Body of pancreas (tissue), 4 donors: ENCODE results near the gene DIRAS1. TPM values are rescaled to one million over a fixed set of nuclear protein-coding genes. Genes with fewer than 3 reads are reported as not detected.

Source experiments
- ATAC-seq: fragments of 150-250 bp; one replicate; pipeline ENCODE4 v1.9.1; 2016
- DNase-seq, 4 donors: peaks; one replicate each; pipeline ENCODE4 v3.0.0-alpha.2; 2019
- H3K27ac ChIP-seq, 4 donors: fragments of 200-600 bp; sonication (generic); 1 replicate in 3 of 4; 2 replicates in 1 of 4; pipeline versions ENCODE4 v1.5.1 to v1.6.1; 2016 to 2019; ENCODE audit warnings: mild to moderate bottlenecking in 1 of 4, mixed read lengths in 1 of 4, moderate library complexity in 1 of 4
- H3K27me3 ChIP-seq, 2 donors: fragments of 200-600 bp; sonication (generic); one replicate each; pipeline ENCODE4 v1.6.0; 2016; ENCODE audit warnings: mild to moderate bottlenecking in 1 of 2
- H3K36me3 ChIP-seq, 2 donors: fragments of 200-600 bp; sonication (generic); replicated peaks in 1 of 2; 2 replicates each; pipeline ENCODE4 v1.5.1; 2016; ENCODE audit warnings: low read depth in 2 of 2; ENCODE audit not compliant: insufficient read depth in 1 of 2
- H3K4me1 ChIP-seq: fragments of 200-600 bp; sonication (generic); one replicate; pipeline ENCODE4 v1.6.0; 2016
- H3K4me3 ChIP-seq, 2 donors: fragments of 200-600 bp; sonication (generic); 1 replicate in 1 of 2; 2 replicates in 1 of 2; pipeline ENCODE4 v1.5.1; 2016 to 2019
- H3K9me3 ChIP-seq, 3 donors: fragments of 200-600 bp; sonication (generic); 1 replicate in 2 of 3; 2 replicates in 1 of 3; pipeline ENCODE4 v1.5.1; 2016
- CTCF ChIP-seq, 7 experiments: fragments of 450-650 bp in 4 of 7; fragments of 200-600 bp in 3 of 7; sonication (generic) in 3 of 7; IDR thresholded peaks; one replicate each; pipeline ENCODE4 v1.5.1; 2016 to 2019; ENCODE audit warnings: antibody characterized with exemption in 7 of 7
- POLR2A ChIP-seq, 3 donors: fragments of 450-650 bp; IDR thresholded peaks; one replicate each; pipeline ENCODE4 v1.6.1; 2016; ENCODE audit warnings: antibody characterized with exemption in 3 of 3, mild to moderate bottlenecking in 2 of 3
- WGBS, 2 donors: methylation state at CpG; one replicate each; pipeline ENCODE4 v1.1.5; 2017; 5-methylcytosine and 5-hydroxymethylcytosine counted together
- intact Hi-C: fragments of 100-400 bp; cut with DNase I; formaldehyde crosslinking; loops from one replicate; pipeline ENCODE4 v1.15.1; 2023
- total RNA-seq, 2 donors: library from RNA; depleted of rRNA; stranded (reverse); fragments of >200 nt; gene quantifications; one replicate each; pipeline ENCODE4 v1.1.0, GENCODE V29; 2016

DIRAS1 gene
- total RNA-seq, 2 donors from 2014 or later, result 0.78 to 4.9 TPM

DNA sequence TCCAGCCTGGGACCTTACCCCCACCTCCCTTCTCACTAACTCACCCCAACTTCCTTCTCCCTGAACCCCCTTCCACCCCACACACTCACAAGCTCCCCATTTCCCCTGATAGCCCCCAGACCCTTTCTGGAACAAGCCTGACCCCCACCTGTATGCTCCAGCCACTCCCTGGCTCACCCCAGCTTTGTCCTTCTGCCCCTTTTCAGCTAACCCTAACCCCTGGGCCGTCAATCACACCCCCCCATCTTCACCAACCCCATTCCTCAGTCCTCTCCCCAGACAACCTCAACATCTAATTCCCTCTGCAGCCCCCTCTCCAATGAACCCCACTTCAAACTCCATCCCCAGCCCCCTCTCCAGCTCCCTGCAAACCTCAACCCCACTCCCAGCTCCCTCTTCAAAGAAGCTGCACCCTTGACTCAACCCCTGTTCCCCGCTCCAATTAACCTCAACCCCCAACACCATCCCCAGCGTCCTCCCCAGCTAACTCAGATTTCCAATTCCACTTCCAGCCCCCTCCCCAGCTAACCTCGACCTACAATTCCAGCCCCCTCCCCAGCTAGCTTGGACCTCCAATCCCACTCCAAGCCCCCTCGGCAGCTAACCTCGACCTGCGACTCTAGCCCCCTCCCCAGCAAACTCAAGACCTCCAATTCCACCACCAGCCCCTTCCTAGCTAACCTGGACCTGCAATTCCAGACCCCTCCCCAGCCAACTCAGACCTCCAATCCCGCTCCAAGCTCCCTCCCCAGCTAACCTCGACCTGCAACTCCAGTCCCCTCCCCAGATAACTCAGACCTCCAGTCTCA is 19.6 kb downstream of the DIRAS1 start:
- Histone ChIP-seq H3K4me3 (peak overlapping the region in 1 of 2 donors; percentile 77), H3K9me3 (no peaks in the 10 kb centered on the region), H3K36me3 (no peaks in the 10 kb centered on the region), H3K4me1 (peaks cover 15% of the 10 kb centered on the region), H3K27me3 (no peaks in the 10 kb centered on the region), H3K27ac (peak overlapping the region in 2 of 4 donors; percentile 9 to 47)
- DNase-seq (no peak), ATAC-seq (no peak)
- 5 to 9% methylated on average over 9 of the region's 9 CpGs for WGBS, 2 donors
- no peak for TF ChIP-seq CTCF (IDR thresholded peaks at IDR 0.05)
- TF ChIP-seq POLR2A (IDR thresholded peaks at IDR 0.05), result no peak
- intact Hi-C loops, result no loop called here

DNA sequence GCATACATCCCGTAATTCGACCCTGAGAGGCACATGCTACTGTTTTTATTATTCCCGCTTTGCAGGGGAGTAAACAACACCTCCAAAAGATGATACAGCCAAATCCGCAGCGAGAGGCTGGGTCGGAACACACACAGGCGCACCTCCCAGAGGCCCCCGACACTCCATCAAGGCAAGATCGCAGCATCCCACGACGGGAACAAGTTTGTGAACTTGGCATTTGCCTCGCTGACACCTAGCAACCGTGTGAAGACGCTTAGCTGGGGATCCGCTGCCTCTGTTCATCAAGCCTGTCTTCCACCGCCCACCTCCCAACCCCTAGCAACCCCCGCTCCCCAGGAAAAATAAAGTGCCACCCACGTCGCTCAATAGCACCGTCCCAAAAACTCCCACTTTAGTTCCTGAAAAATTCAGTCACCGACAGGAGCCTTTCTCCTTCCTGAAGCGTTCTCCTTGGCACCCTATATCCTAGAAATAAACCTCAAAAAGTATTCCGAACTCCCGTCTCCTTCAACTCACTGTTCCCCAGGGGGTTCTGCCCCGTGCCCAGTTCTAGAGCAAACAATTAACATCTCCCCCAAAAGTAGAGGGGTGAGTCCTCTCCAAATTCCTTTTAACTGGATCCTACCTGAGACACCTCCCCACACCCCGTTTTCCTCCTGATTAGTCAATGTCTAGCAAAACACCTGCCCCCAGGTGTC is 20.4 kb downstream of the DIRAS1 start:
- Histone ChIP-seq H3K4me3 (no peak overlapping the region), H3K9me3 (no peaks in the 10 kb centered on the region), H3K4me1 (peaks cover 17% of the 10 kb centered on the region), H3K36me3 (no peaks in the 10 kb centered on the region), H3K27me3 (no peaks in the 10 kb centered on the region), H3K27ac (peak overlapping the region in 1 of 4 donors; percentile 47)
- WGBS, 2 donors, result 59 to 67% methylated on average over 26 of the region's 26 CpGs
- TF ChIP-seq CTCF (IDR thresholded peaks at IDR 0.05), result no peak
- TF ChIP-seq POLR2A (IDR thresholded peaks at IDR 0.05), result no peak
- intact Hi-C loops, result no loop called here
- no peak for ATAC-seq
- DNase-seq, result no peak

DNA sequence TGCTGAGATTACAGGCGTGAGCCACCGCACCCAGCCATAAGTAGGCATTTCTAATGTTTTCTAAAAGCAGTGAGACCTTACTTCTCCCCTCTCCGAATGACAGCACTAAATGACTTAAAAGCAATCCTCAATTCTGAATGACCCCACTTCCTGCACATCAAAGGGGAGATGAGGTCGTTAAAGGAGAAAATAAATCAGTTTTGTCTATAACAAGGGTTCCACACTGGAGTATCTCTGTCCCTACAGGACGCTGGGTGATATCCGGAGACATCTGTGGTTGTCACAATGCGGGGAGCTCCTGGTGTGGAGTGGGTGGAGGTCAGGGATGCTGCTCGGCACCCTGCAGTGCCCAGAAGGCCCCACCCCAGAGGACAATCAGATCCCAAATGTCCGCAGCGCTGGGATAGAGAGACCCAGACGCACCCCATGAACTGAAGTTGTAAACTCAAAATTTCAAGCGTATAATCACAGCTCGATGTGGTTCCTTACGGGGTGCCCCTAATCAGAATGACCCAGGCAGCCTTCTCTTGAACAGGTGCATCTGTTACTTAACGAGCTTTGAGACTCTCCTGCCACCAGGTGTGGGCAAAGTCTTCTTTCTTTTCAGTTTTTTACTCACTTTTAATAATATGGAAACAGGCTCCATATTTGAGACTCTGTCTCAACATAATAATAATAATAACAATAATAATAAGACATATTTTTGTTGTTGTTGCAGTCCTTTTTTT is 21.6 kb downstream of the DIRAS1 start:
- Histone ChIP-seq H3K9me3 (no peaks in the 10 kb centered on the region), H3K4me3 (no peak overlapping the region), H3K4me1 (peaks cover 29% of the 10 kb centered on the region), H3K36me3 (no peaks in the 10 kb centered on the region), H3K27me3 (no peaks in the 10 kb centered on the region), H3K27ac (no peak overlapping the region)
- no peak for ATAC-seq
- TF ChIP-seq CTCF (IDR thresholded peaks at IDR 0.05) (no peak), POLR2A (IDR thresholded peaks at IDR 0.05) (no peak)
- no peak for DNase-seq
- 73 to 88% methylated on average over 11 to 14 of the region's 15 CpGs for WGBS, 2 donors
- intact Hi-C loops, result no loop called here

GRCh38 chr19:2694196-2694595 is 27.0 kb downstream of the DIRAS1 start:
- WGBS, 2 donors, result 74 to 82% methylated on average over 4 to 5 of the region's 5 CpGs
- TF ChIP-seq POLR2A (IDR thresholded peaks at IDR 0.05) (no peak), CTCF (IDR thresholded peaks at IDR 0.05) (no peak)

More at GRCh38 chr19:2694196-2694595, 27.0 kb downstream of the DIRAS1 start:
- peaks cover 0 to 3% of the 10 kb centered on the region in 2 donors for H3K36me3 ChIP-seq
- peak overlapping the region in 3 of 4 donors; percentile 78 to 83 (median 82) for H3K27ac ChIP-seq
- H3K4me3 ChIP-seq, result no peak overlapping the region
- H3K27me3 ChIP-seq, result no peaks in the 10 kb centered on the region
- DNase-seq (no peak), ATAC-seq (no peak)
- H3K9me3 ChIP-seq, result no peaks in the 10 kb centered on the region
- intact Hi-C loops, result no loop called here
- H3K4me1 ChIP-seq, result peaks cover 27% of the 10 kb centered on the region
